Measurements from ENCODE around the gene CDK6. TPM values are rescaled to one million over a fixed set of nuclear protein-coding genes. Genes with fewer than 3 reads are reported as not detected.
A peak's percentile ranks its signal among the peaks of the same experiment; 100 is the strongest.

Gene CDK6
- total RNA-seq, 4 donors from 2014 or later = 12.9 to 32.7 (median 21.6) TPM

- intact Hi-C loops (cut with DNase I; ENCODE audit: low total_unique reads) (loop anchor here (5.0 to 10.0 kb wide), 2 partner anchors 50 to 118 kb away; no protein-coding TSS in a partner anchor), in situ Hi-C loops (cut with MboI; ENCODE audit: low pct_ligation_motif_present in 1 of 4, low pct_unique_long_range_greater_than_20kb in 1 of 4, low sequenced_read_pairs in 3 of 4) (no loop called here)
- Histone ChIP-seq H3K36me3 (no peaks in the 10 kb centered on the region), H3K27me3 (no peaks in the 10 kb centered on the region), H3K9me3 (no peaks in the 10 kb centered on the region), H3K4me3 (no peak overlapping the region), H3K27ac (peak overlapping the region in 1 of 4 donors; percentile 13), H3K4me1 (peaks cover 0 to 25% (median 17%) of the 10 kb centered on the region in 4 donors)
- DNase-seq = no peak
- WGBS, 2 donors (ENCODE audit: low coverage in 1 of 2) = 89 to 94% methylated on average over 3 of the region's 3 CpGs
- TF ChIP-seq POLR2AphosphoS5 (IDR thresholded peaks at IDR 0.05) (no peak), CTCF (IDR thresholded peaks at IDR 0.05) (no peak), POLR2A (IDR thresholded peaks at IDR 0.05) (no peak), EP300 (IDR thresholded peaks at IDR 0.05; ENCODE audit: low read depth) (no peak)
Observed at GRCh38 chr7:92714767-92715166, 121.6 kb downstream of the CDK6 start.

GRCh38 chr7:92714280-92714679 lies 122.1 kb downstream of the CDK6 start:
- Histone ChIP-seq H3K36me3 (no peaks in the 10 kb centered on the region), H3K9me3 (no peaks in the 10 kb centered on the region), H3K4me1 (peaks cover 0 to 20% (median 13%) of the 10 kb centered on the region in 4 donors), H3K4me3 (no peak overlapping the region), H3K27ac (no peak overlapping the region), H3K27me3 (no peaks in the 10 kb centered on the region)
- WGBS, 2 donors (ENCODE audit: low coverage in 1 of 2) = 75 to 85% methylated on average over 2 to 3 of the region's 3 CpGs
- no peak for DNase-seq
- in situ Hi-C loops (cut with MboI; ENCODE audit: low pct_ligation_motif_present in 1 of 4, low pct_unique_long_range_greater_than_20kb in 1 of 4, low sequenced_read_pairs in 3 of 4) = no loop called here
- TF ChIP-seq CTCF (IDR thresholded peaks at IDR 0.05) = no peak
- TF ChIP-seq EP300 (IDR thresholded peaks at IDR 0.05; ENCODE audit: low read depth) = no peak
- TF ChIP-seq POLR2A (IDR thresholded peaks at IDR 0.05) = no peak
- TF ChIP-seq POLR2AphosphoS5 (IDR thresholded peaks at IDR 0.05) = no peak
- intact Hi-C loops (cut with DNase I; ENCODE audit: low total_unique reads) = loop anchor here (10.0 kb wide), 1 partner anchor 51 kb away; no protein-coding TSS in a partner anchor

- TF ChIP-seq EP300 (IDR thresholded peaks at IDR 0.05; ENCODE audit: low read depth) (no peak), POLR2A (IDR thresholded peaks at IDR 0.05) (no peak), CTCF (IDR thresholded peaks at IDR 0.05) (no peak), POLR2AphosphoS5 (IDR thresholded peaks at IDR 0.05) (no peak)
- 92 to 100% methylated on average over 3 to 4 of the region's 4 CpGs for WGBS, 2 donors (ENCODE audit: low coverage in 1 of 2)
Observed at GRCh38 chr7:92709912-92710311, 126.5 kb downstream of the CDK6 start.

GRCh38 chr7:92709150-92709549 lies 127.2 kb downstream of the CDK6 start:
- no peaks in the 10 kb centered on the region for H3K36me3 ChIP-seq
- no peak overlapping the region for H3K4me3 ChIP-seq
- H3K4me1 ChIP-seq = peaks cover 0 to 5% (median 0%) of the 10 kb centered on the region in 4 donors
- WGBS, 2 donors (ENCODE audit: low coverage in 1 of 2) = 89 to 91% methylated on average over 2 of the region's 2 CpGs
- intact Hi-C loops (cut with DNase I; ENCODE audit: low total_unique reads) (no loop called here), in situ Hi-C loops (cut with MboI; ENCODE audit: low pct_ligation_motif_present in 1 of 4, low pct_unique_long_range_greater_than_20kb in 1 of 4, low sequenced_read_pairs in 3 of 4) (no loop called here)
- no peak for DNase-seq
- H3K27ac ChIP-seq = no peak overlapping the region
- TF ChIP-seq POLR2AphosphoS5 (IDR thresholded peaks at IDR 0.05) = no peak
- no peak for TF ChIP-seq POLR2A (IDR thresholded peaks at IDR 0.05)
- no peak for TF ChIP-seq EP300 (IDR thresholded peaks at IDR 0.05; ENCODE audit: low read depth)
- TF ChIP-seq CTCF (IDR thresholded peaks at IDR 0.05) = no peak
- H3K9me3 ChIP-seq = no peaks in the 10 kb centered on the region
- no peaks in the 10 kb centered on the region for H3K27me3 ChIP-seq

More at GRCh38 chr7:92709912-92710311, 126.5 kb downstream of the CDK6 start:
- Histone ChIP-seq H3K27me3 (no peaks in the 10 kb centered on the region), H3K4me1 (peaks cover 0 to 5% (median 0%) of the 10 kb centered on the region in 4 donors), H3K27ac (no peak overlapping the region), H3K36me3 (no peaks in the 10 kb centered on the region), H3K4me3 (no peak overlapping the region), H3K9me3 (no peaks in the 10 kb centered on the region)
- intact Hi-C loops (cut with DNase I; ENCODE audit: low total_unique reads) (loop anchor here (10.0 kb wide), 1 partner anchor 55 kb away; no protein-coding TSS in a partner anchor), in situ Hi-C loops (cut with MboI; ENCODE audit: low pct_ligation_motif_present in 1 of 4, low pct_unique_long_range_greater_than_20kb in 1 of 4, low sequenced_read_pairs in 3 of 4) (no loop called here)
- no peak for DNase-seq

Measured in transverse colon (tissue), 4 donors.